ENCODE measurements around the gene MOB3C.

GRCh38 chr1:46562498-46562897, 54.1 kb downstream of the MOB3C start:
- TF ChIP-seq POLR2A (IDR thresholded peaks at IDR 0.05; ENCODE audit: low read depth, low read length) (no peak), POLR2AphosphoS5 (IDR thresholded peaks at IDR 0.05; ENCODE audit: low read depth, low read length) (no peak), TAF1 (IDR thresholded peaks at IDR 0.05; ENCODE audit: borderline replicate concordance, low read depth, low read length) (no peak)
